GM21447 (cell line): Measurements from ENCODE around the gene MXRA7.
A peak's percentile ranks its signal among the peaks of the same experiment; 100 is the strongest.

ENCODE experiments used
- ATAC-seq: cut with Tn5 transposase; IDR thresholded peaks from one replicate; pipeline ENCODE4 v1.9.1; 2021; ENCODE audit not compliant: unreplicated experiment

MXRA7 gene

GRCh38 chr17:76697702-76698465, 12.9 kb downstream of the MXRA7 start:
- no peak for ATAC-seq

GRCh38 chr17:76696763-76697701, 13.7 kb downstream of the MXRA7 start:
- peak; percentile 72 for ATAC-seq

DNA sequence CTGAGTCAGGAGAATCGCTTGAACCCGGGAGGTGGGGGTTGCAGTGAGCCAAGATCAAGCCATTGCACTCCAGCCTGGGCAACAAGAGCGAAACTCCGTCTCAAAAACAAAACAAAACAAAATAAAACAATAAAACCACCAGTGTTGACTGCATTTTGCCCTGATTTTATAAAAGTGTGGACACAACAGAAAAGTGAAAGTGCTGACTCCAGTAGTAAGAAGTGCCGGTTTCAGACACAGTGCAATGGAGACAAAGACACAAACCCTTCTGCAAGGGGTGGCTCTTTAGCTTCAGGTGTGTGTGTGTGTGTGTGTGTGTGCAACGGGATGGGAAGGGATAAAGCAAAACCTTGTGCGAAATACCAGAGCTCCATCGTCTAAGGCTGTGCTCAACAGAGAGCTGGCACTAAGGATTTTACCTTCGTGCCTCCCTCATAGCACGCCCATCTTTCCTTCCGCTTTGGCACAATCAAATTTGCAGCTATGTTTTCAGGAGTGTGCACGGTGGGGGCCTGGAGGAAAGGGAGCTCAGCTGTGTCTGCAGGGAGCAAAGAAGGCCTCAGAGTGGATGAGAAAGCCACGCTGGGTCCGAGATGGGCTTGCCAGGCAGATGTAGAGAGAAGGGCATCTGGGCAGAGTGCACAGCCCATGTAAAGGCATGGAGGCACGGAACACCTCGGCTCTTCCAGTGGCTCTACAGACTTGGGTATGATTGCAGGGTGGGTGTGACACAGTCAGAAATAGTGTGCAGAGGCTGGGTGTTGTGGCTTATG, 15.5 kb downstream of the MXRA7 start:
- no peak for ATAC-seq

- no peak for ATAC-seq
These were observed 19.2 kb downstream of the MXRA7 start for GRCh38 chr17:76691379-76692191.

- ATAC-seq: no peak
These were observed 20.0 kb downstream of the MXRA7 start for GRCh38 chr17:76690596-76691280.

GRCh38 chr17:76689859-76690258, 20.9 kb downstream of the MXRA7 start:
- ATAC-seq: no peak

DNA sequence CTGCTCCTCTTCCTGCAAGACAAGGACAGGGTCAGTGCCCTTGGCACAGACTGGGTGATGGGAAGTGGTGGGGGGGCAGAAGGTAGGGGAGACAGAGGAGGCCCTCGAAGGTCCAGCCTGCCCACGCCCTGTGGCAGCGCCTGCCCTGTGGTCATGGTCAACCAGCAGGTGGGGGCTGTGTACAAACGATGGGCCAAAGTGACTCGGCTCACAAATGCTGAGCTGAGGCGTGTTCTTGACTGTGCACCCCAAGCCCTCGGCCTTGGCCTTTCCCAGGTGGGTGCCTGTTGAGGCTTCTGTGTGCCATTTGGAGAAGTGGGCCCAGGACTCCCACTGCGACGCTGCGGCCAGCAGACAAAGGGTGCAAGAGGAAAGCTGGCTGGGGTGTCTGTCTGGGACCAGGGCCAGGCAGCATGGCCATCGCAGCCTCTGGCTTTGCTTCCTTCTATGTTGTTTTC, 22.6 kb downstream of the MXRA7 start:
- ATAC-seq: no peak

- ATAC-seq: no peak
These were observed 23.2 kb downstream of the MXRA7 start for GRCh38 chr17:76687298-76688164.

- ATAC-seq: no peak
These were observed 24.0 kb downstream of the MXRA7 start for GRCh38 chr17:76686538-76687297.

- ATAC-seq: no peak
These were observed 24.9 kb downstream of the MXRA7 start for GRCh38 chr17:76685846-76686245.

- ATAC-seq: no peak
These were observed 25.4 kb downstream of the MXRA7 start for GRCh38 chr17:76685366-76685765.

DNA sequence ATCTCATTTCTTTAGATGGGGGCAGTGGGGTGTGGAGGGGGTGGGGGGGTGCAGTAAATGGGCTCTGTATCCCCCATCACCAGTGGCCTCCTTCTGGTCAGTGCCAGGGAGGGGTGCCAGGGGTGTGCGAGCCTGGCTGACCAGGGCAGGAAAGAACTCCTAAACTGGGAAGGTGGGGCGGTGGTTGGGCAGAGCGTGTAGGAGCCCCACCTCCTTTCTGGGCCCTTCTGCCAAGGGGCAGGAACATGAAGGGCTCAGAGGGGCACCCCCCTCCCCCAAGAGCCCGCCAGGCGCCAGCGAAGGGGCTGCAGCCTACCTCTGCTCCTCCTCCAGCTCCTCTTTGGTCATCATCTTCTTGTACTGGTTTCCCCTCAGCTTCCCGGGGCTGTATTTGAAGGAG, 26.0 kb downstream of the MXRA7 start:
- no peak for ATAC-seq

DNA sequence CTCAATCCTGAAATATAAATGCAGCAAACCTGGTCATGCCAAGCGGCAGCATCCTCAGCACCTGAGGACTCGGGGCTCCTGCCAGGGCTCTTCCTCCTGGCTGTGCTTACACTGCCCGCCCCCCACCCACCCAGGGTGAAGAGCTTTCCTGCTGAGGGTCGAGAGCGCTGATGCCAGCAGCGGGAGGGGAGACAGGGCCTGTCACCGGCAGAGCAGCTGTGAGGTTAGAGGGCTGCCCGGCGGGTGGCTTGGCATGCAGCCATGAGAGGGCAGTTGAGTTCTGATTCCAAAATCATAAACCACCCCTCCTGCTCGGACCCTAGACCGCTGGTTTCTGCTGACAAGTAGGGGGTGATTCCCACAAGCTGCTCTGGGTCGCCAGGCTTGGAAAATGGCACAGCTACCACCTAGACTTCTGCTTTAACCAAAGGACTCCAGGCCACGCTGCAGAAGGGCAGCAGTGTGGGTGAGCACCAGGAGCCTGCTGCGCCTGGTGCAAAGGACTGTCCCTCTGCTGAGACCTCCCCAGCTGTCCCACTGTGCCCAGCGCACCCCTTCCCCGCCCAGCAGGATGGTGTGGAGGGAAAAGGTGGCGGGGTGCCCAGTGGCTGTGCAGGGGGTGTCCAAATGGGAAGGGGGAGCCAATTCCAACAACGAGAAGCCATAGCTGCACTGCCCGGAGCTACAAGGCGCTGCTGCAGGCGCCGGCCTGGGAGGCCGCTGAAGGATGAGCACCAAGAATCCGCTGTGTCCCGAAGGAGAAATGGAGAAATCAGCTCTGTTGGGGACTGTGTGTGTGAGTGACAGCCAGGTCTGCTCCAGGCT, 26.6 kb downstream of the MXRA7 start:
- ATAC-seq: no peak

DNA sequence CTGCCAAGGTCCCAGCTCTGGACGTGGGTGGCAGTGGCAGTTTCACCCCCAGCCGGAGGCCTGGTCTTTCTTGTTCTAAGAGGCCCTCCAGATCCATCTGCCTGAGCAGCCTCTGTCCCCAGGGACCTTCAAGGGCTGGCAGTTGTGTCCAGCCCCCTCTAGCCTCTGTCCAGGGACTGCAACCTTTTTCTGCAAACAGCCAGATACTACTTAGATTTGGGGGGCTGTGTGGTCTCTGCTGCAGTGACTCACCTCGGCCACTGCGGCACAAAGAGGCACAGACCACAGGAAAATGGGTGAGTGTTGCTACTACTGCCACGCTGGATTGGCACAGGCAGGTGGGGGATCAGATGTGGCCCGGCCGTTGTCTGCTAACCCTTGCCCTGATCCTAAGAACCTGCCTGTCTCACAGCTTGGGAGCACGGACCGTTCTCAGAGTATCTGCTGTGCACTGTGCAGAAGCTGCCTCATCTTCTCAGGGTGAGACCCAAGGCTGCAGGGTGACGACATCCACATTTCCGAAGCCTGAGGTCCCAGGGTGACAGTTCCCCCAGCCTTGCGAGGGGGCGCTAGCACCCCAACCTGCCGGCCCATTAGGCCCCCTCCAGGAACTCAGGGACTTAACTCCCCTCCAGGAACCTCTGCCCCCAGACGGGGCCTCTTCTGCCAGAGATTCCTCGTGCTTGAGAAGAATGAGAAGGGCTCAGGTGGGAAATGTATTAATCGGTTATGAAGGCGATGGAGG, 27.6 kb downstream of the MXRA7 start:
- ATAC-seq: no peak

GRCh38 chr17:76682296-76682695, 28.5 kb downstream of the MXRA7 start:
- no peak for ATAC-seq
